Measurements from ENCODE around the gene IMPA2.
"Not testable (repeated sequence)": the region's sequence is repeated elsewhere in the genome, so short reads cannot be mapped to it uniquely, and the experiment has no call there.

The IMPA2 gene

DNA sequence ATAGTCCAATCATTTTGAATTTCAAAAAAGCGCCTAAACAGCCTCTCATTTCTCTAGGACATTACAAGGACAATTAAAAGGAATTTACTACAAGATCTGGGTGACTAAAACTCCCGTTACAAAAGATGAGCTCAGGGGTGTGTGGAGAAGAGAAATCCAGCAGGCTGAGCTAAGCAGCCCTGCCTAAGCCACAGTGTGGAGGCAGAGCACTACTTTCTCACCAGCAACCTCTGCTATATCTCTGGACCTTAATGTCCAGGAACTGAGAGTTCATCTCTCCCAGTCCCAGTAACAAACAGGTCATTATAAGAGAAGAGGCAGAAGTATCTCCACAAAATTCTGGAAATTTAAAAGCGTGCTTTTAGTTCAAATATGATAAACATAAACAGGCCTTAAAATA is 93.4 kb downstream of the IMPA2 start:
- H3K27me3 ChIP-seq (ENCODE audit: control insufficient read depth, insufficient read depth, low read length) = peaks cover 18% of the 10 kb centered on the region
- H3K27ac ChIP-seq (ENCODE audit: low read length) = no peak overlapping the region

DNA sequence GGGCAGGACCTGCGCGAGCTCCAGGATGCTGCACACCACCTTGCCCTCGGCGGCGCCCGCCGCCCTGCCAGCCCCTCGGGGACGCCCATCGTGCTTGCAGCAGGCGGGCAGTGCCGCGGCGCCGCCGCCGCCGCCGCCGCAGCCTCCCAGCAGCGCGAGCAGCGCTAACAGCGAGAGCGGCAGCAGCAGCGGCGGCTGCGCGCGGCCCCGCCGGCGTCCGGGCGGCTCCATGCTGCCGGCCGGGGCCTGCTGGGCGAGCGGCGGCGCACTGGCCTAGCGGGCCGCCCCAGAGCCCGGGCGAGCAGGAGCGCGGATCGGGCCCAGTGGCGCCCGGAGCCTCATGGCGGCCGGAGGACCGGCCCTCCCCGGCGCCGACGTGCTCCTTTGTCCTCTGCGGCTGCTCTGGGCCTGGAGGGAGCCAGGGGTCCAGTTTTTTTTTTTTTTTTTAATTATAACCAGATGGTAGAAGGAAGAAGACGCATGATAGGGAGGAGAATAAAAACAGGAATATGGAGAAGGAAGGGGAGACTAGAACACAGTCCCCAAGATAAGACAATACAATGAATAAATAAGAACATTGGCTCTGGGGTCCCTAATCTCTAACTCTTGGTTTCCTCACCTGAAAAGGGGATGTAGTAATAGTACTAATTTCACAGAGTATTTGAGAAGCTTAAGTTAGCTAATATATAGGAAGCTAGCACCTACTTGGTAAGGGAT is 95.3 kb downstream of the IMPA2 start:
- Histone ChIP-seq H3K27ac (ENCODE audit: low read length) (no peak overlapping the region), H3K36me3 (ENCODE audit: control insufficient read depth, low read depth, low read length) (no peaks in the 10 kb centered on the region), H3K4me1 (ENCODE audit: control insufficient read depth, low read depth, low read length) (no peaks in the 10 kb centered on the region), H3K4me3 (ENCODE audit: low read length) (peak overlapping the region; percentile 35), H3K9me3 (ENCODE audit: control insufficient read depth, low read depth, low read length) (no peaks in the 10 kb centered on the region), H3K27me3 (ENCODE audit: control insufficient read depth, insufficient read depth, low read length) (peaks cover 18% of the 10 kb centered on the region), H3K9ac (ENCODE audit: low read length) (peak overlapping the region; percentile 48)

More for the DNA sequence above, 93.4 kb downstream of the IMPA2 start:
- H3K9ac ChIP-seq (ENCODE audit: low read length) = no peak overlapping the region
- H3K4me1 ChIP-seq (ENCODE audit: control insufficient read depth, low read depth, low read length) = no peaks in the 10 kb centered on the region
- H3K9me3 ChIP-seq (ENCODE audit: control insufficient read depth, low read depth, low read length) = no peaks in the 10 kb centered on the region
- no peak overlapping the region for H3K4me3 ChIP-seq (ENCODE audit: low read length)
- H3K36me3 ChIP-seq (ENCODE audit: control insufficient read depth, low read depth, low read length) = no peaks in the 10 kb centered on the region

DNA sequence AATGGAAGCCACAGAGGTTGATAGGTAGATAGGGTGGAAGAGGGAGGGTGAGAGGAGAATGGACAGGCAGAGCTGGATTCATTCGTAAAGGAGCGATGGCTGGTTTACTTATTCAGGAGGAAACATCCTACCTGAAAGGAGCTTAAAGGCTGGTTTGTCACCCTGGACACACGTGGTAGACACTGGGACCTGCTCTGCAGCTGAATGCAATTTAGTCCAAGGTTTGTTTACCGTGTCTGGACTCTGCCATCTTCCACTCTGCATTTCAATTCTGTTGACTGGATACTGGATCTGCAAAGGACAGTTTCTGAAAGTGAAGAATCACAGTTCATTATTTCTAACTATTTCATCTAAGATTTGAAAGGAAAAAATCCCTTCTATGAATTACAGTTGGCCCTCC is 96.7 kb downstream of the IMPA2 start:
- not testable (repeated sequence) for H3K4me1 ChIP-seq (ENCODE audit: control insufficient read depth, low read depth, low read length); H3K9me3 ChIP-seq (ENCODE audit: control insufficient read depth, low read depth, low read length); H3K36me3 ChIP-seq (ENCODE audit: control insufficient read depth, low read depth, low read length); H3K27ac ChIP-seq (ENCODE audit: low read length); H3K9ac ChIP-seq (ENCODE audit: low read length); H3K4me3 ChIP-seq (ENCODE audit: low read length)
- peaks cover 18% of the 10 kb centered on the region for H3K27me3 ChIP-seq (ENCODE audit: control insufficient read depth, insufficient read depth, low read length)

GRCh38 chr18:12079491-12080237 is 98.4 kb downstream of the IMPA2 start:
- H3K27ac ChIP-seq (ENCODE audit: low read length) = no peak overlapping the region
- no peak overlapping the region for H3K9ac ChIP-seq (ENCODE audit: low read length)
- peaks cover 16% of the 10 kb centered on the region for H3K27me3 ChIP-seq (ENCODE audit: control insufficient read depth, insufficient read depth, low read length)
- no peaks in the 10 kb centered on the region for H3K4me1 ChIP-seq (ENCODE audit: control insufficient read depth, low read depth, low read length)
- no peak overlapping the region for H3K4me3 ChIP-seq (ENCODE audit: low read length)
- no peaks in the 10 kb centered on the region for H3K9me3 ChIP-seq (ENCODE audit: control insufficient read depth, low read depth, low read length)
- no peaks in the 10 kb centered on the region for H3K36me3 ChIP-seq (ENCODE audit: control insufficient read depth, low read depth, low read length)
